HPDE6-E6E7 (cell line): ENCODE data around the gene LRRC47.

Experiments
- DNase-seq: peaks from one replicate; pipeline ENCODE4 v3.0.0; 2011; ENCODE audit warnings: missing footprints; ENCODE audit errors: extremely low spot score

LRRC47 gene

GRCh38 chr1:3733094-3733882 is 63.0 kb downstream of the LRRC47 start:
- no peak for DNase-seq

- no peak for DNase-seq
Measured at GRCh38 chr1:3732434-3733093, 63.7 kb downstream of the LRRC47 start.

- DNase-seq = no peak
Measured at GRCh38 chr1:3731583-3732433, 64.5 kb downstream of the LRRC47 start.

- no peak for DNase-seq
Measured at GRCh38 chr1:3730543-3731247, 65.6 kb downstream of the LRRC47 start.

- DNase-seq = no peak
Measured at GRCh38 chr1:3729594-3730542, 66.4 kb downstream of the LRRC47 start.
